Endothelial cell of umbilical vein (primary cell): ENCODE results near the gene TNS1. TPM values are rescaled to one million over a fixed set of nuclear protein-coding genes. Genes with fewer than 3 reads are reported as not detected.

Experiments
- BruUV-seq: library from RNA; stranded (reverse); fragments of 400-500 nt; replicated peaks from 2 replicates; lab custom pipeline; 2021; lab: Mats Ljungman, UMichigan
- CTCF ChIA-PET: fragments of 300-600, 350-600 bp; sonication (Branson Sonifier 250); formaldehyde crosslinking; loops from one replicate; lab custom pipeline; 2021; ENCODE audit warnings: antibody characterized with exemption, inconsistent platforms; lab: Charles Lee
- POLR2A ChIA-PET: fragments of 300-600, 350-600 bp; sonication (Branson Sonifier 250); formaldehyde crosslinking; loops from one replicate; lab custom pipeline; 2021; ENCODE audit warnings: antibody characterized with exemption, inconsistent platforms; lab: Charles Lee
- DNase-seq: peaks from one replicate; pipeline ENCODE4 v3.0.0-alpha.2; 2011; ENCODE audit warnings: low read depth, low spot score
- FAIRE-seq: peaks from 2 replicates; lab custom pipeline; 2011; peaks lifted over from hg19 to GRCh38; lab: Jason Lieb, UNC
- H2AFZ ChIP-seq: 2 replicates; pipeline ENCODE4 v1.6.0; 2012; ENCODE audit warnings: low read depth, low read length, control low read depth, inconsistent platforms
- H3K27ac ChIP-seq: 2 replicates; pipeline ENCODE4 v1.5.1; 2011; ENCODE audit warnings: low read depth, mild to moderate bottlenecking, control low read depth, low read length, moderate library complexity; ENCODE audit not compliant: insufficient read depth
- H3K27me3 ChIP-seq, 2 experiments: 2 replicates each; pipeline versions ENCODE4 v1.6.0 to v1.6.1; 2011; ENCODE audit warnings: low read length in 2 of 2, mixed read lengths in 1 of 2; ENCODE audit not compliant: control insufficient read depth in 2 of 2, insufficient read depth in 2 of 2
- H3K36me3 ChIP-seq, 2 experiments: 2 replicates in 1 of 2; 3 replicates in 1 of 2; pipeline ENCODE4 v1.5.1; 2011; ENCODE audit warnings: low read length in 2 of 2, mild to moderate bottlenecking in 1 of 2, moderate library complexity in 1 of 2; ENCODE audit not compliant: control insufficient read depth in 2 of 2, insufficient read depth in 2 of 2; ENCODE audit errors: extremely low read depth in 1 of 2
- H3K4me1 ChIP-seq: 3 replicates; pipeline ENCODE4 v1.5.1; 2011; ENCODE audit warnings: mild to moderate bottlenecking, low read length; ENCODE audit not compliant: control insufficient read depth, insufficient read depth; ENCODE audit errors: extremely low read depth
- H3K4me2 ChIP-seq: 2 replicates; pipeline ENCODE4 v1.6.1; 2011; ENCODE audit warnings: low read length, control low read depth, mixed read lengths; ENCODE audit not compliant: insufficient read depth
- H3K4me3 ChIP-seq, 3 experiments: fragments of 200-600 bp in 1 of 3; sonication (generic), shearing (Covaris generic) in 1 of 3; replicated peaks in 1 of 3; 2 replicates each; pipeline ENCODE4 v1.5.1; 2011 to 2016; ENCODE audit warnings: control low read depth in 3 of 3, low read length in 3 of 3, mild to moderate bottlenecking in 2 of 3, inconsistent platforms in 1 of 3, low read depth in 1 of 3, moderate library complexity in 1 of 3; ENCODE audit not compliant: insufficient read depth in 1 of 3
- H3K79me2 ChIP-seq: 2 replicates; pipeline ENCODE4 v1.6.0; 2012; ENCODE audit warnings: low read length, inconsistent platforms; ENCODE audit not compliant: control insufficient read depth, insufficient read depth
- H3K9ac ChIP-seq: replicated peaks from 2 replicates; pipeline ENCODE3; 2011; ENCODE audit warnings: low read length, control low read depth; ENCODE audit not compliant: insufficient read depth; ENCODE audit errors: extremely low read depth
- H3K9me1 ChIP-seq: replicated peaks from 3 replicates; pipeline ENCODE4 v1.6.0; 2011; ENCODE audit warnings: mild to moderate bottlenecking, low read length; ENCODE audit not compliant: control insufficient read depth, insufficient read depth; ENCODE audit errors: extremely low read depth
- H3K9me3 ChIP-seq: replicated peaks from 2 replicates; pipeline ENCODE4 v1.5.1; 2012; ENCODE audit warnings: low read length, inconsistent platforms; ENCODE audit not compliant: control insufficient read depth, insufficient read depth
- H4K20me1 ChIP-seq: replicated peaks from 2 replicates; pipeline ENCODE3; 2011; ENCODE audit warnings: mild to moderate bottlenecking, low read length; ENCODE audit not compliant: control insufficient read depth, insufficient read depth; ENCODE audit errors: extremely low read depth
- CTCF ChIP-seq, 2 donors: IDR thresholded peaks; 1 replicate in 1 of 2; 2 replicates in 1 of 2; pipeline ENCODE4 v1.5.1; 2011; ENCODE audit warnings: low read length in 2 of 2, mild to moderate bottlenecking in 2 of 2, moderate library complexity in 2 of 2, control low read depth in 1 of 2, inconsistent platforms in 1 of 2, low read depth in 1 of 2; ENCODE audit not compliant: insufficient read depth in 1 of 2; ENCODE audit errors: extremely low read depth in 1 of 2
- EZH2 ChIP-seq: IDR thresholded peaks from 2 replicates; pipeline ENCODE4 v1.6.1; 2012; ENCODE audit warnings: borderline replicate concordance, low read depth, mild to moderate bottlenecking, moderate library complexity, low read length, inconsistent platforms; ENCODE audit not compliant: severe bottlenecking
- FOS ChIP-seq: IDR thresholded peaks from 2 replicates; pipeline ENCODE4 v1.6.1; 2011; ENCODE audit warnings: mild to moderate bottlenecking, low read length, moderate library complexity, borderline replicate concordance; ENCODE audit not compliant: insufficient read depth
- GATA2 ChIP-seq: IDR thresholded peaks from 2 replicates; pipeline ENCODE4 v1.7.0; 2011; ENCODE audit warnings: low read depth, mild to moderate bottlenecking, moderate library complexity, mixed read lengths, low read length; ENCODE audit not compliant: insufficient read length, insufficient read depth
- JUN ChIP-seq: IDR thresholded peaks from 2 replicates; pipeline ENCODE4 v1.6.1; 2011; ENCODE audit warnings: borderline replicate concordance, low read depth; ENCODE audit not compliant: insufficient read length, insufficient read depth
- MAX ChIP-seq: IDR thresholded peaks from 2 replicates; pipeline ENCODE4 v1.6.1; 2011; ENCODE audit not compliant: insufficient read depth, insufficient read length
- MYC ChIP-seq: IDR thresholded peaks from one replicate; pipeline ENCODE4 v1.6.1; 2011; ENCODE audit warnings: mild to moderate bottlenecking, low read depth, low read length
- POLR2AphosphoS5 ChIP-seq: IDR thresholded peaks from 2 replicates; pipeline ENCODE4 v1.6.1; 2012; ENCODE audit warnings: low read depth, mild to moderate bottlenecking, control low read depth, low read length, moderate library complexity; ENCODE audit not compliant: insufficient read depth
- dilution Hi-C: fragments of 300-500 bp; cut with MboI; formaldehyde crosslinking; loops from one replicate; pipeline ENCODE4 v1.15.0; 2019; ENCODE audit warnings: low sequenced_read_pairs; ENCODE audit not compliant: extremely low pct_ligation_motif_present
- intact Hi-C: fragments of 100-400 bp; cut with micrococcal nuclease; formaldehyde crosslinking; loops from one replicate; pipeline ENCODE4 v1.10.0; 2022
- polyA plus RNA-seq, 4 experiments: library from polyadenylated mRNA; depleted of rRNA in 3 of 4; stranded (reverse) in 3 of 4; unstranded in 1 of 4; fragments of >200 nt; gene quantifications; 2 replicates each; pipeline versions ENCODE4 v1.2.1 to v1.2.3, GENCODE V29; 2011 to 2012; ENCODE audit warnings: missing spikeins in 1 of 4
- total RNA-seq: library from RNA; stranded (reverse); gene quantifications from 2 replicates; pipeline ENCODE4 v1.2.3, GENCODE V29; 2021

TNS1 gene
- total and polyA plus RNA-seq, 2 donors (not counting 3 experiments of a cell fraction or from before 2014, with no cell fraction given), result 11.0 to 52.1 TPM

GRCh38 chr2:217998926-217999594 is 3.7 kb downstream of the TNS1 start:
- Histone ChIP-seq H3K79me2 (no peaks in the 10 kb centered on the region), H4K20me1 (no peaks in the 10 kb centered on the region), H3K4me1 (peaks cover 18% of the 10 kb centered on the region), H2AFZ (no peak overlapping the region), H3K9me1 (no peaks in the 10 kb centered on the region), H3K4me2 (no peak overlapping the region), H3K27ac (no peak overlapping the region), H3K9ac (no peak overlapping the region), H3K4me3 (no peak overlapping the region), H3K36me3 (no peaks in the 10 kb centered on the region), H3K9me3 (no peaks in the 10 kb centered on the region), H3K27me3 (no peaks in the 10 kb centered on the region)
- DNase-seq (no peak), FAIRE-seq (no peak)
- ChIA-PET POLR2A (no interaction called here), CTCF (interaction anchor here (1.3 to 3.0 kb wide), 4 partner anchors 9 to 213 kb away, joined by 3 to 15 read pairs (median 12); no protein-coding TSS in a partner anchor)
- dilution Hi-C loops, result no loop called here
- no peak for TF ChIP-seq EZH2
- no peak for TF ChIP-seq MAX
- no peak for TF ChIP-seq GATA2
- TF ChIP-seq POLR2AphosphoS5, result no peak
- TF ChIP-seq FOS, result no peak
- no peak for TF ChIP-seq JUN
- no peak for TF ChIP-seq MYC
- TF ChIP-seq CTCF (IDR thresholded peaks at IDR 0.05; ENCODE audit: extremely low read depth in 1 of 2, insufficient read depth in 1 of 2, low read depth in 1 of 2, low read length in 2 of 2), result no peak
- BruUV-seq, result no TSS peak
- intact Hi-C loops, result no loop called here
